GM19463 (cell line): ENCODE data around the gene LRRC8E.

ENCODE experiments used
- ATAC-seq: cut with Tn5 transposase; IDR thresholded peaks from one replicate; pipeline ENCODE4 v1.9.1; 2021; ENCODE audit warnings: mild to moderate bottlenecking, moderate library complexity; ENCODE audit not compliant: unreplicated experiment

LRRC8E gene

GRCh38 chr19:7867092-7867844 is 21.0 kb upstream of the LRRC8E start:
- no peak for ATAC-seq

DNA sequence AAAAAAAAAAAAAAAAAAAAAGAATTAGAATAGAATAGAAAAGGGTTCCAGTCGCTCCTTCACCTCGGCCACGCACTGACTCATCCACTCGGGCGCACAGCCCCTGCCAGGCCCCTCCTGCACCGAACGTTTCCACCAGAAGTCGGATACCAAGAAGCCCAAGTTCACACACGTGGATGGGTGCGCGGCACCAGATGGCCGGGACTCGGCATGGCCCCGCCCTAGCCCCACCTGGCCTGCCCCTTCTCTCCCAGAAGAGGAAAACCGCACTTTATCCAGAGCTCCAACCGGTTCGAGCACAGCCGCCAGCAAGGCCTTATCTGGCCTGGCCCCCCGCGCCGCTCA is 20.0 kb upstream of the LRRC8E start:
- ATAC-seq, result no peak

GRCh38 chr19:7868671-7869452 is 19.4 kb upstream of the LRRC8E start:
- peak; percentile 47 for ATAC-seq

DNA sequence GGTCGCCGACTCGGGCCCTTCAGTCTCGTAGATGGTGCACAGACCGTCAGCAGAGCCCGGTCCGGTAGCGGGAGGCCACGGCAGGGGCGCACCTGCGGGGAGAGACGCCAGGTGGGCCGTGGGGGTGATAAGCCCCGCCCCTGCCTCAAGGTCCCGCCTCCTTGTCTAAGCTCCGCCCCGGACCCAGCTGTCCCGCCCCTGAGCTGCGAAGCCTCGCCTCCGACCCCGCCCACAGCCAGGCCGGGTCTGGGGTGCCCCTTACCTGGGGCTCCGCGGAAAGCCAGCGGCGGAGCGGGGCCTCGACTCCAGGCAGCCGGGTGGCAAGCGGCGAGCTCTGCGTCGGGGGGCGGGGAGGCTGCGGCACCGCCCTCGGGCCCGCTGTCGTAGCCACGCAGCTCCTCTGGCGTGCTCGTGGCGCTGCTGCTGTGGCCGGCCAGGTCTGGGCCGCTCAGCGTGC is 18.8 kb upstream of the LRRC8E start:
- peak; percentile 63 for ATAC-seq

DNA sequence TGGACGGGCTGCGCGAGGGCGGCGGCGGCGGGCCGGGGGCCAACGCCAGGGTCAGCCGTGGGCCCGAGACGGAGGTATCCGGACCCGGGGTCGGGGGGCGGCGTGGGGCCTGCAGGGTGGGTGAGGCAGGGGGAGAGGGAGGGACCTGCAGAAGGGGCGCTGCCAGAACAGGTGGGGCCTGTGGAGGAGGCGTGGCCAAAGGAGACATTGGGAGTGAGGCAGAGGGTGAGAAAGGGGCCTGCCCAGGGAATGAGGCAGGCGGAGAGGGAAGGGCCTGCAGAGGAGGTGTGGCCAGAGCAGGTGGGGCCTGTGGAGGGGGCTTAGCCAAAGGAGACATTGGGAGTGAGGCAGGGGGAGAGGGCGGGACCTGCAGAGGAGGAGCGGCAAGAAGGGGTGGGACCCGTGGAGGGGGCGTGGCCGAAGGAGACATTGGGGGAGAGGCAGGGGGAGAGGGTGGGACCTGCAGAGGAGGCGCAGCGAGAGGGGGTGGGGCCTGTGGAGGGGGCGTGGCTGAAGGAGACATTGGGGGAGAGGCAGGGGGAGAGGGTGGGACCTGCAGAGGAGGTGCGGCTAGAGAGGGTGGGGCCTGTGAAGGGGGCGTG is 18.3 kb upstream of the LRRC8E start:
- no peak for ATAC-seq

- no peak for ATAC-seq
Observed at GRCh38 chr19:7870571-7871436, 17.5 kb upstream of the LRRC8E start.

- ATAC-seq, result no peak
Observed at GRCh38 chr19:7871437-7872305, 16.6 kb upstream of the LRRC8E start.

DNA sequence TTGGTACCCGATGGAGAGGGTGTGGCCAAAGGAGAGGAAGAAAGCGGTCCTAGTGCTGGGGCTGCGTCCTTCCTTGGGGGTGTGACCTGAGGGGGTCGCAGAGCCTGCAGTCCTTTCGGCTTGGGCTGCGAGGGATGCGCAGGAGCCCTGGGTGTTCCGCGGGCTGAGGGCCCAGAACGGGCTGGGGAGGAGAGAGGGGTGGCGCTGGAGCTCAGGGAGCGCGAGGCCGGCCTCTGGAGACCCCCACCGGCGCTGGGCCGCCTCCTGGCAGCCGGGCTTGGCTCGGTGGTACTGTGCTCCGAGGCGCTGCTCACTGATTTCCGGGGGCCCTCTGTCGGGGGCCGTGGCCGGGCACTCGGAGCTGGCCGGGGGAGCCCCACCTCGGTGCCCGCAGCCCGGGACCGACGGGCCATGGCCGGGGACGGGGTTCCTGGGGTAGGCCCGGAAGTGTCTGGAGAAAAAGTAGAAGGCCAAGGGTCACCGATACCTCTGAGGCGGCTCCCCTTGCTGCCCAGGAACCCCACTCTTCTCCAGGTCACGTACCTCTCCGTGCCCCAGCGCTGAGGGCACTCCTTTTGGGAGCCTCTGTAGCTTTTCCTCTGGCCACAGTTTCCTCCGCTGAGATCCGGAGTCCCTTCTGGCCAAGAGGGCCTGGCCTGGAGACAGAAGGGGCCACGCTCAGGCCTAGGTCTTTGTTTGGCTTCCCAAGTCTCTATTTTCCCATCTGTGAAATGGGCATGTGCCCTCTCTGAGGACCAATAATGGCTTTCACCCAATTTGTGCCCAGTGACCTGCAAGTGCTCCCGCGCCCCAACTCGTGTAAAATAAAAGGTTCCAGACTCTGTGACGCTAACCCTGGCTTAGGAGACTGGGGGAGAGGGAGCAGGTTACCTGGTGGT is 15.8 kb upstream of the LRRC8E start:
- ATAC-seq, result no peak

GRCh38 chr19:7873304-7874075 is 14.8 kb upstream of the LRRC8E start:
- ATAC-seq, result no peak

DNA sequence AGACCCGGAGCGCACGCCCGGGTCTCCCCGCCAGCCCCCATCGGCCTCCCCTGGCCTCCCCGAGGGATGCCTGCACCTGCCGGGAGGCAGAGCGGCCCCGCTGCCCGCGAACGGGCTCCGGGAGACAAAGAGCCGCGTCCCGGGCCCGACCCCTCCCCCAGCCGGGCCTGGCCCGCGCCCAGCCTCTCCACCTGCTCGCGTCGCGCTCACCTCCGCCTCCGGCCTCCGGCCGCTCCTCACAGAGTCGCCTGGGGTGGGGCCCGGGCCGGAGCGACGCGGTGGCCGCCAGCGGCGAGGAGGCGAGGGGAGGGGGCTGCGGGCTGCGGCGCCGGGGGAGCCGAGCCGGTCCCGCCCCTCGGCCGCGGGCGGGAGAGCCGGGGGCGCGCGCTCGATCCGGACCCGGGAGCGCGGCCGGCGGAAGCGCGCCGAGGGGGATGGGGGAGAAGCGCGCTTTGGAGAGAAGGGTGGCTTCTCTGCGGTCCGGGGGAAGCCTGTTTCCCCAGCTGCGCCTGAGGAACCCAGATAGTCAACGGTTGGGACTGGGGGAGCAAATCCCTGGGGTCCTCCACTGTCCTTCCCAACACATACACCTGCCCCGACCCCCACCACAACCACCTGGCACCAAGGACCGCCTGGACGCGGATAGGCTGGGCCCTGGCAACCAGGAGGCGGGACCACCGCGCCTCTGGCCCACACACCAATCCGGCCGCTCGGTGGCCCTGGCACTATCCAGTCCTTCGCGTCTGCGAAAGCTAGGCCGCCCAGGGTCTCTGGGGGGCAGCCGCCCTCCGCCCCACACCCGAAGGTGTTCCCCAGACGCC is 14.0 kb upstream of the LRRC8E start, which contains the start of gene PRR36:
Gene PRR36, minus strand, starts transcription at position 315 of the 821 bp plus-strand sequence. CDS start 701 bp downstream, outside the sequence.
- ATAC-seq, result no peak

DNA sequence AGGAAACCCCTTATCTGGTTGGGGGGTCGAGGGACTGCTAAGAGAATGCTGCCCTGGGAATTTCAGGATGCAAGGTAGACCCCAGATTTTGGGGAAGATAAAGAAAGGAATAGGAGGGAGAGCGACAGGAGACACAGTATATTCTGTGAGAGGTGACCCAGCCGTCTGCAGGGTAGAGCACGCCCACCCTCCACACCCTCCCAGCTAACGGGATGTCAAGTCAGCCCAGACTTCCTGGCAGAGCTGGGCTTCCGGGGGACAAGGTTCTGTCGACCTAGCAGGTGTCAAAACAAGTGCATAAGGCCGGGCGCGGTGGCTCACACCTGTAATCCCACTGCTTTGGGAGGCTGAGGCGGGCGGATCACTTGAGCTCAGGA is 13.4 kb upstream of the LRRC8E start:
- ATAC-seq, result no peak

DNA sequence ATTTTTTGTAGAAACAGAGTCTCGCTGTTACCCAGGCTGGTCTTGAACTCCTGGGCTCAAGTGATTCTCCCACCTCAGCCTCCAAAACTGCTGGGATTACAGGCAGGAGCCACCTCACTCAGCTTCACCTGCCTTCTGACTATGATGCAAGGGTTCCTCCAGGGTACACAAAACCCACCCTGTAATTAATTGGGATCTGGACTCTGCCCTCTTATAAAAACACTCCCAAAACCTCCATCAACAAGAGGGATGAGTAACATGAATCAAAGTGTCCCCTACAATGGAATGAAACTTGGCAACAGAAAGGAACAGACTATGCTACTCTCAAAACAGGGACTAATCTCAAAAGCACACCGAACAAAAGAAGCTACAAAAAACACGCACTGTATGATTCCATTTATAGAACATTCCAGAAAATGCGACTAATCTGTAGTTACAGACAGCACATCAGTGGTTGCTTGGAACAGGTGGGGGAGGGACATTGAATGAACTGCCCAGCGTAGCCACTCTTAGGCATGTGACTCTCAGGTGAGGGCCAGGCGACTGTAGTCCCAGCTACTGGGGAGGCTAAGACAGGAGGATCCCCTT is 11.0 kb upstream of the LRRC8E start:
- ATAC-seq, result no peak

- ATAC-seq, result no peak
Observed at GRCh38 chr19:7879111-7879807, 9.1 kb upstream of the LRRC8E start.

GRCh38 chr19:7879836-7880235 is 8.5 kb upstream of the LRRC8E start:
- ATAC-seq, result no peak

DNA sequence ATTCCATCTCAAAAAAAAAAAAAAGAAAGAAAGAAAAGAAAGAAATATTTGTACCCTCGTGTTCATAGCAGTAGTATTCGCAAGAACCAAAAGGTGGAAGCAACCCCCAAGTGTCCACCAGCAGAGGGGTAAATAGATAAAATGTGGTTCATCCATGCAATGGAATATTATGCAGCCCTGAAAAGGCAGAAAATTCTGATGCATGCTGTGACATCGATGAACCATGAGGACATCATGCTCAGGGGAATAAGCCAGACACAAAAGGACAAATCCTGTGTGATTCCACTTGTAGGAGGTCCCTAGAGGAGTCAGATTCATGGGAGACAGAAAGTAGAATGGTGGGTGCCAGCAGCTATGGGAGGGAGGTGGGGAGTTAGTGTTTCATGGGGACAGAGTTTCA is 6.4 kb upstream of the LRRC8E start:
- ATAC-seq, result no peak

- ATAC-seq, result no peak
Observed at GRCh38 chr19:7883105-7883504, 5.2 kb upstream of the LRRC8E start.
